Type B pancreatic cell (in vitro differentiated cells): ENCODE measurements around the gene PAEP. TPM values are rescaled to one million over a fixed set of nuclear protein-coding genes. Genes with fewer than 3 reads are reported as not detected.

Source experiments
- DNase-seq: peaks from one replicate; pipeline ENCODE4 v3.0.0; 2021; ENCODE audit warnings: mixed read lengths; ENCODE audit not compliant: unreplicated experiment; ENCODE audit errors: extremely low spot score
- H3K27ac Mint-ChIP-seq: 2 replicates; pipeline ENCODE4 v1.8.0; 2021; ENCODE audit warnings: mild to moderate bottlenecking, mixed read lengths
- H3K27me3 Mint-ChIP-seq: 2 replicates; pipeline ENCODE4 v1.8.0; 2021; ENCODE audit warnings: mixed read lengths
- H3K36me3 Mint-ChIP-seq: 2 replicates; pipeline ENCODE4 v1.8.0; 2021; ENCODE audit warnings: mixed read lengths
- H3K4me1 Mint-ChIP-seq: one replicate; pipeline ENCODE4 v1.8.0; 2021; ENCODE audit warnings: mixed read lengths; ENCODE audit not compliant: unreplicated experiment
- H3K4me3 Mint-ChIP-seq: 2 replicates; pipeline ENCODE4 v1.8.0; 2021; ENCODE audit warnings: mild to moderate bottlenecking, mixed read lengths
- H3K9me3 Mint-ChIP-seq: 2 replicates; pipeline ENCODE4 v1.8.0; 2021; ENCODE audit warnings: mixed read lengths
- CTCF ChIP-seq: fragments of 200-600 bp; sonication (generic); conservative IDR thresholded peaks from 2 replicates; pipeline ENCODE4 v1.5.0; 2021; ENCODE audit warnings: antibody characterized with exemption, mild to moderate bottlenecking
- total RNA-seq: library from RNA; stranded (reverse); gene quantifications from 2 replicates; pipeline ENCODE4 v1.2.1, GENCODE V29; 2021; ENCODE audit warnings: low replicate concordance

PAEP gene
- total RNA-seq, 1 donor from 2014 or later, result not detected

GRCh38 chr9:135565141-135565628 is 3.6 kb downstream of the PAEP start:
- DNase-seq, result peak; percentile 63
- H3K27ac Mint-ChIP-seq, result no peak overlapping the region
- TF ChIP-seq CTCF, result no peak
- peaks cover 14% of the 10 kb centered on the region for H3K27me3 Mint-ChIP-seq
- no peaks in the 10 kb centered on the region for H3K36me3 Mint-ChIP-seq
- H3K4me1 Mint-ChIP-seq, result no peaks in the 10 kb centered on the region
- H3K4me3 Mint-ChIP-seq, result no peak overlapping the region
- peaks cover 8% of the 10 kb centered on the region for H3K9me3 Mint-ChIP-seq

GRCh38 chr9:135565636-135566035 is 4.1 kb downstream of the PAEP start:
- DNase-seq, result peak; percentile 52
- H3K4me3 Mint-ChIP-seq, result no peak overlapping the region
- peaks cover 8% of the 10 kb centered on the region for H3K9me3 Mint-ChIP-seq
- H3K27ac Mint-ChIP-seq, result no peak overlapping the region
- peaks cover 14% of the 10 kb centered on the region for H3K27me3 Mint-ChIP-seq
- H3K36me3 Mint-ChIP-seq, result no peaks in the 10 kb centered on the region
- no peak for TF ChIP-seq CTCF
- no peaks in the 10 kb centered on the region for H3K4me1 Mint-ChIP-seq

GRCh38 chr9:135566552-135566951 is 5.0 kb downstream of the PAEP start:
- Mint-ChIP-seq H3K27me3 (peaks cover 14% of the 10 kb centered on the region), H3K27ac (no peak overlapping the region), H3K9me3 (peaks cover 8% of the 10 kb centered on the region), H3K4me1 (no peaks in the 10 kb centered on the region), H3K36me3 (no peaks in the 10 kb centered on the region), H3K4me3 (no peak overlapping the region)
- TF ChIP-seq CTCF, result no peak
- peak; percentile 32 for DNase-seq

- no peak for TF ChIP-seq CTCF
- Mint-ChIP-seq H3K4me1 (no peaks in the 10 kb centered on the region), H3K36me3 (no peaks in the 10 kb centered on the region), H3K27me3 (peaks cover 14% of the 10 kb centered on the region), H3K9me3 (peaks cover 8% of the 10 kb centered on the region), H3K4me3 (no peak overlapping the region), H3K27ac (no peak overlapping the region)
- no peak for DNase-seq
These were observed 5.8 kb downstream of the PAEP start for GRCh38 chr9:135567311-135567710.

- Mint-ChIP-seq H3K4me3 (no peak overlapping the region), H3K27me3 (peaks cover 14% of the 10 kb centered on the region), H3K36me3 (no peaks in the 10 kb centered on the region), H3K4me1 (no peaks in the 10 kb centered on the region), H3K9me3 (peaks cover 8% of the 10 kb centered on the region), H3K27ac (no peak overlapping the region)
- TF ChIP-seq CTCF, result no peak
- DNase-seq, result no peak
These were observed 6.5 kb downstream of the PAEP start for GRCh38 chr9:135568026-135568425.

- Mint-ChIP-seq H3K4me3 (no peak overlapping the region), H3K27me3 (peaks cover 14% of the 10 kb centered on the region), H3K36me3 (no peaks in the 10 kb centered on the region), H3K27ac (no peak overlapping the region), H3K9me3 (peaks cover 8% of the 10 kb centered on the region), H3K4me1 (no peaks in the 10 kb centered on the region)
- TF ChIP-seq CTCF, result no peak
- no peak for DNase-seq
These were observed 8.9 kb downstream of the PAEP start for GRCh38 chr9:135570456-135570855.
